HG02763 (cell line): ENCODE data around the gene ZNF460.
"Not testable (repeated sequence)": the region's sequence is repeated elsewhere in the genome, so short reads cannot be mapped to it uniquely, and the experiment has no call there.

Experiments used
- ATAC-seq: cut with Tn5 transposase; IDR thresholded peaks from one replicate; pipeline ENCODE4 v1.9.1; 2021; ENCODE audit warnings: mild to moderate bottlenecking, moderate library complexity; ENCODE audit not compliant: unreplicated experiment

ZNF460 gene

DNA sequence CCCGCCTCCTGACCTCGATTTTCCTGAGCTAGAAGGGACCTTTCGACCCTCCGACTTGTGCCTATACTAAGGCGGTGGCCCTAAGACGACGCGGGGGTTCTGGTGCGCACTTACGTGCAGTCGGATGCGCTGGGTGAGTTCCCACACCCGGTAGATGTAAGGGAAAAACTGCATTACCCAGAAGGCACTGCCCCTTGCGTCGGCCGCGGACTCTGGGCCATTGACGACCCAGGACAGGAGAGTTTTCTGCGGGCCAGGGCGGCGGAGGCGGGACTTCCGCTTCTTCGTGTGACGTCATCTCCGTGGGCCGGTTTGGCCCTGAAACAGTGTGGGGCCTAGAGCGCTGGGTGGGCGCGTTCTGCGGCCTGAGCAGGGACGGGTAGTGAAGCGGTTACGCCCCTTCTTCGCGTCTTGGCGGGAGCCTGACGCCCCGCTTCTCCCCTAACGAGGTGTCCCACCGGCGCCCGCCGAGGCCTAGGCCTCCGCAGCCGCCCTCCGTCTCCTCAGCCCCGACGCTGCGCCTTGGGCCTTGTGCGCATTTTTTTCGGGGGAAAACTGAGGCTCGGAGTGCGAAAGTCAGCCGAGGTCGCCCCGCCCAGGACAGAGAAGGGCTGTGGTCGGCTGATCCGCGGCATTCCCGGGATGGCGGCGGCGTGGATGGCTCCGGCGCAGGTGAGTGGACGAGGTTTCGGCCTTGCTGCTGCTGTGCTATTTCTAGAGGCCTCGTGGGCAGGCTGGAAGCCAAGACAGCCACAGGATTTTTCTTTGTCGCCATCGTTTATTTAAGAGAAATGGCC, at the start of gene ZNF460:
Gene ZNF460 (plus strand): TSS at position 321 of the 797 bp plus-strand sequence. CDS start 322 bp downstream, at position 643.
- ATAC-seq: peak; percentile 77

DNA sequence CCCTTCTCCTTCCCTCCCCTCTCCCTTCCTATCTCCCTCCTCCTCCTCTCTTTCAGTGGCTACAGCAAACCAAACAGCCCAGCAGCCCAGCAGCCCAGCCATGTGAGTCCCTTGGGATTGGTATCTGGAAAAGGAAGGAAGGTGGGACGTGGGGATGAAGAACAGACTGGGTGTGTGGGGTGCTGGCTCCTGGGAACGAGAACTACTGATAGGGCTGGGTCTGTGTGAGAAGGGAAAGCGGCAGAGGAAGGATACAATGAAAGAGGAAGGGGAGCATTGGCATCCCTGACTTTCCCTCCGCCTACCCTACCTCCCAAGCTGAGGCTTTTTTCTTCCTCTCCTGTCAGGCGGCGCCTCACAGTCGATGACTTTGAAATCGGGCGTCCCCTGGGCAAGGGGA, 48.6 kb upstream of the ZNF460 start:
- no peak for ATAC-seq

DNA sequence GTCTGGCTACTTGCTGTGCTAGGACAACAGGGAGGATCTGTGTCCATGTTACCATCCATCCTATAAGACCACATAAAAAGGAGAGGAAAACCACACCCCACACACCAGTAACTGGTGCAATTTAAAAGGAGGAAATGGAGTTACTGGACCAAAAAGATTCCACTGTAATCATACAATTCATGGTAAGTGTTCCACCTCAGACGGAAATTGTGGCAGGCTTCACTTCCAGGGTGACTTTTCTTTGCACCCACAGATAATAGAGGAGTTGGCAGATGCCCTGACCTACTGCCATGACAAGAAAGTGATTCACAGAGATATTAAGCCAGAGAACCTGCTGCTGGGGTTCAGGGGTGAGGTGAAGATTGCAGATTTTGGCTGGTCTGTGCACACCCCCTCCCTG, 47.1 kb upstream of the ZNF460 start:
- ATAC-seq: no peak

DNA sequence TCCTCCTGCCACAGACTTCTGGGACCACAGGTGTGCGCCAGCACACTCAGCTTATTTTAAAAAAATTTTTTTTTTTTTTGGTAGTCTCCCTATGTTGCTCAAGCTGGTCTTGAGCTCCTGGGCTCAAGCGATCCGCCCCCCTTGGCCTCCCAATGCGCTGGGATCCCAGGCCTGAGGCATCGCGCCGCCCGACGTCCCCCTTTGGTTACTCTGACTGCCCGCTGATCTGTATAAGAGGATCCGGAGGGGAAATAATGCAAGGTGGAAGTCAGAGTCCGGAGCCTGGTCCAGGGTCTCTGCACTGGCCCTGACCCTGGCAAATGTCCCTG, 40.3 kb upstream of the ZNF460 start:
- ATAC-seq: peak; percentile 4

DNA sequence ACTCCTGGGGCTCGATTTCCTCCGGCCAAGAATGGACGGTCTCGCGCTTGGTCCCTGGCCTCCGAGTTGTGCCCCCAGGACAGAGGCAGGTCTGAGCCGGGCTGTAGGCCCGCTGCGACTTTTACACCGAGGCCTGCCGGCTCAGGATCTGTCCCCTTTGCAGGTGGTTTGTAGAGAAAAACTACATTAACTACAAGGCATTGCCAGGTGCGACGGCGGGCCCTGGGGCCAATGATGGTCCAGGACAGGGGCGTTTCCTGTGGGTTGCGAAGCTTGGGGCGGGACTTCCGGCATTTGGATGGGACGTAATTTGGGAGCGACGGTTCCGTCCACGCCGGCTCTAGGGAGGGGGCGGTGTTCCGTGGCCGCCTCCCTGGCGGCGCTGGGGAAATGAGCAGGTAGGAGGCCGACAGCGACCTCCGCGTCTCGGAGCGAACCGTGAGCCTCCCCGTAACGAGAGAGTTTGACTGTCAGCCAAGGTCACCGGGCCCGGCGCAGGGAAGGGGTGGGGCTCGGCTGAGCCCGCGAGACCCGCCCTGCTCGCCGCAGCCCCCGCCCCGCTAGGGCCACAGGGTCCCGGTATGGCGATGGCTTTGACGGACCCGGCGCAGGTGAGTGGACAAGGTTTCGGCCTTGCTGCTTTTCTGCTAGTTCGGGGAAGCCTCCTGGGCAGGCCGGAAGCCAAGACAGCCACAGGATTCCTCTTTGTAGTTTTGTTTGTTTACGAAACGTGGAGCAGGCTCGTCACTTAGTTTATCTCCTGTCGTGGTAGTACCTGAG, 39.8 kb upstream of the ZNF460 start, which contains the start of gene ZNF805:
Gene ZNF805 (plus strand): TSS at position 322 of the 780 bp plus-strand sequence. CDS start 260 bp downstream, at position 582.
- peak; percentile 91 for ATAC-seq

DNA sequence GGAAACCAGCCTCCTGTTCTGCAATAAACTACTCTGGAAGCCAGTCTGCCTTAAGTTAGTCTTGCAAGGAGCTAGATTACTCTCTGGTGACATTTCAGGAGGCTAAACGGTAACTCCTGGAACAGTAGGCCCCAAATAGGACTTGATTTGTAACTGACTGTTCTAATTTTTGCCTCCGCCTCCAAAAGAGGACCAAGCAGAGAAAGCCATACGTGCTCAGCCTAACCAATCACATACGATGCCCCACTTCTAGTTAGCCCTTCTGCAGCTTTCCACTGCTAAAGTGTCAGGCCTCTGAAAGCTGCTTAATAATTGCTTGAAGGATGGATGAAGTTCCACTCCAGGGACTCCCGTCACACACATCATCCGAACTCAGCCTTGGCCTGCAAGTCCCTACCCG, 39.1 kb upstream of the ZNF460 start:
- ATAC-seq: no peak

DNA sequence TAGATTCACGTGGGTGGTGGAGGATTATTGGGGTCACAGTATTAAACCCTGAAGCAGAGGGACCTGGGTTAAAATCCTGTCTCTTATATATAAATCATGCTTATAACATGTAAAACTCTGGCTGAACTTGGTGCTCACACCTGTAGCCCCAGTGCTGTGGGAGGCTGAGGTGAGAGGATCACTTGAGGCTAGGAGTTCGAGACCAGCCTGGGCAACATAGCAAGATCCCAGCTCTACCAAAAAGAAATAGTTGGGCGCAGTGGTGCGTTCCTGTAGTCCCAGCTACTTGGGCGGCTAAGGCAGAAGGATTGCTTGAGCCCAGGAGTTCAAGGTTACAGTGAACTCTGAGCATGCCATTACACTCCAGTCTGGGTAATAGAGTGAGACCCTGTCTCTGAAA, 37.5 kb upstream of the ZNF460 start:
- no peak for ATAC-seq

DNA sequence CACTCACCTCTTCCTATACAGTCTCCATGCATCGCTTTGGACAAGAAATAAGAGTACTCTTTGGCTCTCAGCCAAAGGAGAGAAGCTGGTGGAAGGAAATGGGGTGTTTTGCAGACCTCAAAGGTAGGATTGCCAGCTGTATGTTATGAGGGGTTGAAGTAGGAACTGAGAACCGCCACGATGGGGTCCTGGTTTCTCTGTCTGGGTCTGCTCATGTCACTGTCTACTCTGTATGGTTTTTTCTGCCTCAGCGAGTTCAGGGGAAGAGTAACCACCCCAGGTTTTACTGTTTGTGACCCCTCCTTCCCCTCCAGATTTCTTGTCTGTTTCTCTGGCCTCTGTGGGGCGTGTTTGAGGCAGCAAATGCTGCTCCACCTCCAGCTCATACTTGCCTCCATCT, 35.8 kb upstream of the ZNF460 start:
- ATAC-seq: no peak

DNA sequence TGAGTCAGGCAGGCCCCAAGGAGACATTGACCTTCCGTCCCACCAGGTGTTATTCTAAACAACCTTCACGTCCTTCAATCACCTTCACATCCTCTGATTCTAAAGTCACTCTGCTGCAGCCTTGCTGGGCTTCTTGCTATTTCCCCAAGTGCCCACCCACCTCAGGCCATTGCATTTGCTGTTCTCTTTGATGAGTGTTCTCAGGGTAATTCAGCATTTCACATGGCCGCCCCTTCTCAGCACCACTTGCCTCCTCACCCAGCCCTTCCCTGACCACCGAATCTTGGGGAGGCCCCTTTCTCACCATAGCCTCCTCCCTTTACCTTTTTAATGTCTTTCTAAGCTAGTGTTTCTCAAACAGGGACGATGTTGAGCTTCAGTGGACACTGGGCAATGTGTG, 35.2 kb upstream of the ZNF460 start:
- ATAC-seq: no peak

DNA sequence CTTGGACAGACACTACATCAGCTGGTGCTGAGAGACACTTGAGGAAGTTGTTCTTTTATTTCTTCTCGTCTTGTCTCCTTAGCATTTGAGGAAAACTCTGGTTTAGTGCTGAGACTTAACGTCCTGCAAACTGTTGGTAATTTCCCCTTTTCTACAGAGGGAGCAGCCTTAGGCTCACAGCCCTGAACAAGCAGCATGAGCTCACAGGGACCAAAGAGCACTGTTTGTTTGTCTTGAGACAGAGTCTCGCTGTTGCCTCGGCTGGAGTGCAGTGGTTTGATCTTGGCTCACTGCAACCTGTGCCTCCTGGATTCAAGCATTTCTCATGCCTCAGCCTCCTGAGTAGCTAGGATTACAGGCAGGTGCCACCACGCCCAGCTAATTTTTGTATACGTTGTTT, 34.3 kb upstream of the ZNF460 start:
- ATAC-seq: no peak

DNA sequence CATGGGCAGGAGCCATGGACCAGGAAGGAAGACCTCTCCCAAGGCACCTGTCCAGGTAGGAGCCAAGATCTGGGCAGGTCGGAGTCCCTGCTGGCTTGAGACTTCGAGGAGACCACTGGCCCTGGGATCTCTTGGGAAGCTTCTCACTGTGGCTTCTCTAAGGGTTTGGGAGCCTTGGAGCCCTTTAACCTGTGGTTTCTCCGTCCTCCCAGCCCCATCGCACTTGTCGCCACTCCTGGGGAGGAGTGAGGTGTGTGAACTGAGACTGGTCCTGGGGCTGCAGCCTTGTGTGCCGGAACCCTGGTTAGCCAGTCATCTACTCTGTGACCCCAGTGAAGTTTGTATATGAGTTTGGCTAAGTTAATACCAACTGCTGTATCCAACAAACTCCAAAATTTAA, 31.6 kb upstream of the ZNF460 start:
- ATAC-seq: no peak

DNA sequence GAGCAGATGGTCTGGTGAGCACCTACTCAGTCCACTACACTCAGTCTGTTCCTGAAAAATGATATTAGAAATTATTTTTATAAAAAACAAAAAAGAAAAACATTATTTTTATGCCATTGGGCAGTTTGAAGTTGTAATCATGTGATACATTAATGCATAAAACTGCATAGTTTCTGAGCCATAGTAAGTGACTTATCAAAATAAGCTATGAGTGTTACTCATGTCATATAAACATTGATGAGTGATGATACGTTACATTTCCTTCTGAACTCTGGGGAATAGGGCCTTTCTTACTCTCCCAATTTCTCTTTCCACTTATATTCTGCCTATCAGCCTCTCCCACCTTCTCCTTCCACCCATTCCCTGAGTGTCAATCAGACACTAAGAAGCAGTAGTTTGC, 31.0 kb upstream of the ZNF460 start:
- ATAC-seq: no peak

DNA sequence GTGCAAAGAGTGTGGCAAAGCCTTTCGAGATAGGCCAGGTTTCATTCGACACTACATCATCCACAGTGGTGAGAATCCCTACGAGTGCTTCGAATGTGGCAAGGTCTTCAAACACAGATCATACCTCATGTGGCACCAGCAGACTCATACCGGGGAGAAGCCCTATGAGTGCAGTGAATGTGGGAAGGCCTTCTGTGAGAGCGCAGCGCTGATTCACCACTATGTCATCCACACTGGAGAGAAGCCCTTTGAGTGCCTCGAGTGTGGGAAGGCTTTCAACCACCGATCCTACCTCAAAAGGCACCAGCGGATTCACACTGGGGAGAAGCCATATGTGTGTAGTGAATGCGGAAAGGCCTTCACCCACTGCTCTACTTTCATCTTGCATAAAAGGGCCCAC, 26.5 kb upstream of the ZNF460 start:
- not testable (repeated sequence) for ATAC-seq

DNA sequence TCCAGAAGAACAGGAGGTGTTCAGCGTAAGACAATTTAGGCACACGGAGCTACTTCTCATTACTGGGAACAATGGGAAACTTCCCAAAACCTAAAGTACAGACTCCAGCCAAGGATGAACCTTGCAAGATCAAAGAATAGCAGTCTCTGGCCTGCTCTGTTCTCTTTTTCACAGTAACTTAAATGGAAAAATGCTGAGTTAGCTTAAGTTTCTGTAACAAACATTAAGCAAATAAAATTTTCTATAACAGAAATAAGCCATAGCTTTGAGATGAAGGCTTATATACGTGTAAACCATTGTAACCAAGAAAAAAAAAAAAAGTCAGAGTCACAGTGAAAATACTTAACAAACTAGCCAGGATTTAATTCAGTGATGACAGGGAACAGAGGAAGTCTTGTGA, 18.2 kb upstream of the ZNF460 start:
- ATAC-seq: no peak

DNA sequence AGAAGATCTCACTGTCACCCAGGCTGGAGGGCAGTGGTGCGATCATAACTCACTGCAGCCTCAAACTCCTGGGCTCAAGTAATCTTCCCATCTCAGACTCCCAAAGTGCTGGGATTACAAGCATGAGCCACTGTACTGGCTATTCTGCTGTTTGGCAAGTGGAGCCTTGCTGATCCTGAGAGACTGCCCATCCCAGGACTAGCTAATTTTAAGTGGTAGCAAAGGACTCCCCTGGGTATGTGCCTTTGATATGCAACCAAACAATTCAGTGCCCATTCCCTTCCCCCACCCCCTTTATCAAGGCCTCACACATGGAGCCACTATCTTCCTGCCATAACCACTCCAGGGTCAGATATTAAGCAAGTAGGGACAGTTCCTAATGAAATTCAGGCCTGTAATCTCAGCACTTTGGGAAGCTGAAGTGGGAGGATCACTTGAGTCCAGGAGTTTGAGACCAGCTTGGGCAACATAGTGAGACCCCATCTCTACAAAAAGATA, 17.0 kb upstream of the ZNF460 start:
- ATAC-seq: no peak

DNA sequence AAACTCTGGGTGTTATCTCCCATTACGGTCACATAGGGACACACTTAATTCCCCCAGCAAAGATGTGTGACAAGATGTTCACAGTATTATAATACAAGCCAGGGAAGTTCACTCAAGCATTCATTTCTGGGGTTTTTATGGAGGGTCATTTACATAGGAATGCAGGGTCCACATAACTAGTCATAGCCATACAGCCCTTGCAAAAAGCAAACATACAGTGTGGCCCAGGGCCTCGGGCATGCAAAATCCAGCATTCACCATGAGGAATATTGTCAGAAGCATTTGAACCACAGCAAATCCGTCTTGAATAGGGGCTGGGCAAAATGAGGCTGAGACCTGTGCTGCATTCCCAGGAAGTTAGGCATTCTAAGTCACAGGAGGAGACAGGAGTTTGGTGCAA, 13.0 kb upstream of the ZNF460 start:
- no peak for ATAC-seq

DNA sequence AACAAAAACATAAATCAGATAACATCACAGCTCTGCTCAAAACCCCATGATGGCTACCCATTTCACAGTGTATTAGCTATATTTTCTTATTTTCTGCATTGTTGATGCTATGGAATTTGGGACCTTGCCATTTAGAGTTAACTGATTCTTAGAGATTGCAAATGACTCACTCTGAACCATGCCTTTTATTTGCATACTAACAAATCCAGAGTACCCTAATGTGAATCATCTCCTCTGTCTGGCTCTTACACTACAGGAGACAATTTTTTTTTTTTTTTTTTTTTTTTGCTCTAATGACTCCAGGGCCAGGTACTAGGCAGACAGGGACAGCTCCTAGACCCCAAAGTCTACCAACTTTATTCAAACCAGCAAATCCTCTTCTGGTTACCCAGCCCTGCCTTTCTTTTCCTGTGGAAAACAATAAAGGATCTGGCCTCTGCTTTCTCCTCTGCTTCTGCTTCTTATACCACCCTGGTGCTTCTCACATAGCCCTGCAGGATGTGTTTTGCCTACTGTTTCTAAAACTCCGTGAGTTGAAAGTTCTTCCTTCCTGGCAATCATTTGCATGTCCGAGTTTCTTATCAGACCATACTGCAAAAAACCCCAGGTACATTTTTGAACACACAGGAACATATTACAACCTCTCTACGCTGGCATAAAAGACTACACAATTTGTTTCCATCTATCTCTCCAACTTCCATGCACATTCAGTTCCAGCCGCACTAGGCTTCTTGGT, 10.6 kb upstream of the ZNF460 start:
- ATAC-seq: peak; percentile 44

DNA sequence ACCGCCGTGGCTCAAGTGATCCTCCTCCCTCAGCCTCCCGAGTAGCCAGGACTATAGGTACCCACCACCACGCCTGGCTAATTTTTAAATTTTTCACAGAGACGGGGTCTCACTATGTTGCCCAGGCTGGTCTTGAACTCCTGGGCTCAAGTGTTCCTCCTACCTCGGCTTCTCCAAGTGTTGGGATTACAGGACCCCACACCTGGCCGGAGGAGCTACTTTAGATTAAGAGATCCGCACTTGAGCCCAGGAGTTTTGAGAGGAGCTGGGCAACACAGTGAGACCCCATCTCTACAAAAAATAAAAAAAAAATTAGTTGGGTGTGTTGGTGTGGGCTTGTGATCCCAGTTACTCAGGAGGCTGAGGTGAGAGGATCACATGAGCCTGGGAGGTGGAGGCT, 9.0 kb upstream of the ZNF460 start:
- ATAC-seq: no peak

DNA sequence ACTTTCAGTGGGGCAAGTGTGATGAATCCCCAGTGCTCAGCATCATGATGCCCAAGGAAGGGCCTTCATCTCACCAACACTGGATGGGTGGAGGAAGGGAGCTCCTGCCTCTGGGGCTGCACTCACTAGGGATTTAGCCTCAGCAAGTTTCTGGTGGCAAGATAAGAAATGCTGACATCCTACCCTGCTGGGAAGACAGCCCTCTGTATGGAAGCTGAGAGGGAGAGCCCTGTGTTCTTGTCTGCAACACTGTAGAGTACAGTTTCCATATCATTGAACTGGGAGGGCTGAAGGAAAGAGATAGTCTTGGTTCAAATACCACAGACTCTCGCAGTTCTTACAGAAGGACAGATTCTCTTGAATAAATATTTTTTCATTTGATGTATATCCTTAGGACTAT, 7.3 kb upstream of the ZNF460 start:
- no peak for ATAC-seq

DNA sequence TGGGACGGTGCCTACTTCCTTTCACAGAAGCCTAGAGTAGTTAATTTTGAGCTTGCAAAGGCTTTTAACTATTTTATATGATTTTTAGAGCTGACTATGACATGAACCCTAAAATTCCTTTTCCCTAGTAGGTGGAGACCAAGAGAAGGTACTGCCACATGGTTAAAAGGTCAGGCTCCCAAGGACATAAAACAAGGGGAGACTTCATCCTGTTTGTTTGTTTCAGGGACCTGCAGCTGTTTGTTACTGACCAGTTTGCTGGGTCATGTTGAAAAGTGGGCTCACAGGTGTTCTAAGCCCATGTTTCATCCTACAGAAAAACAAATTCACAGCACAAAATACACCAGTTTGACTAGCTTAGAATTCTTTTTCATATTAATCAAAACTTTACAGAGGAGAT, 3.9 kb upstream of the ZNF460 start:
- no peak for ATAC-seq

DNA sequence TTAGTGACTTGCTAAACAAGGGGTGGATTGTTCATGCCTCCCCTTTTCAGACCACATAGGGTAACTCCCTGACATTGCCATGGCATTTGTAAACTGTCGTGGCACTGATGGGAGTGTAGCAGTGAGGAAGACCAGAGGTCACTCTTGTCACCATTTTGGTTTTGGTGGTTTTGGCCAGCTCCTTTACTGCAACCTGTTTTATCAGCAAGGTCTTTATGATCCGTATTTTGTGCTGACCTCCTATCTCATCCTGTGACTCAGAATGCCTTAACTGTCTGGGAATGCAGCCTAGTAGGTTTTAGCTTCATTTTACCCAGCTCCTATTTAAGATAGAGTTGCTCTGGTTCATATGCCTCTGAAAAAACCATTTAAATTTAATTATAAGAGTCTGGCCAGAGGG, 1.8 kb upstream of the ZNF460 start:
- not testable (repeated sequence) for ATAC-seq
